GM23248 (cell line): ENCODE results near the gene KRR1. TPM values are rescaled to one million over a fixed set of nuclear protein-coding genes. Genes with fewer than 3 reads are reported as not detected.
A peak's percentile ranks its signal among the peaks of the same experiment; 100 is the strongest.

Source experiments
- DNase-seq: peaks from one replicate; pipeline ENCODE4 v3.0.0-alpha.2; 2015
- H2AFZ ChIP-seq: fragments of 200-600 bp; sonication (generic); 2 replicates; pipeline ENCODE4 v1.6.1; 2016; ENCODE audit warnings: antibody characterized with exemption
- H3F3A ChIP-seq: fragments of 200-600 bp; sonication (generic); 2 replicates; pipeline ENCODE4 v1.6.1; 2016; ENCODE audit warnings: mild to moderate bottlenecking, antibody characterized with exemption, mixed run types; ENCODE audit not compliant: insufficient read depth
- H3K27ac ChIP-seq: fragments of 200-600 bp; sonication (generic); 2 replicates; pipeline ENCODE4 v1.5.1; 2016; ENCODE audit warnings: mild to moderate bottlenecking
- H3K27me3 ChIP-seq: fragments of 200-600 bp; sonication (generic); replicated peaks from 2 replicates; pipeline ENCODE4 v1.6.1; 2016; ENCODE audit warnings: mild to moderate bottlenecking; ENCODE audit not compliant: insufficient read depth
- H3K36me3 ChIP-seq: fragments of 200-600 bp; sonication (generic); 2 replicates; pipeline ENCODE4 v1.6.1; 2016; ENCODE audit warnings: low read depth, mild to moderate bottlenecking
- H3K4me1 ChIP-seq: fragments of 200-600 bp; sonication (generic); 2 replicates; pipeline ENCODE4 v1.6.1; 2016; ENCODE audit warnings: mild to moderate bottlenecking; ENCODE audit not compliant: insufficient read depth
- H3K4me2 ChIP-seq: fragments of 200-600 bp; sonication (generic); one replicate; pipeline ENCODE4 v1.6.1; 2016; ENCODE audit warnings: mild to moderate bottlenecking; ENCODE audit not compliant: unreplicated experiment
- H3K4me3 ChIP-seq: fragments of 200-600 bp; sonication (generic); 2 replicates; pipeline ENCODE4 v1.5.1; 2016; ENCODE audit warnings: mild to moderate bottlenecking
- H3K79me2 ChIP-seq: fragments of 200-600 bp; sonication (generic); 2 replicates; pipeline ENCODE4 v1.6.1; 2016; ENCODE audit warnings: mild to moderate bottlenecking; ENCODE audit not compliant: insufficient read depth
- H3K9ac ChIP-seq: fragments of 200-600 bp; sonication (generic); 2 replicates; pipeline ENCODE4 v1.6.1; 2016; ENCODE audit warnings: mild to moderate bottlenecking
- H3K9me2 ChIP-seq: fragments of 200-600 bp; sonication (generic); 2 replicates; pipeline ENCODE4 v1.6.1; 2016; ENCODE audit warnings: mixed run types, mild to moderate bottlenecking, moderate library complexity; ENCODE audit not compliant: insufficient read depth
- H3K9me3 ChIP-seq: fragments of 200-600 bp; sonication (generic); one replicate; pipeline ENCODE4 v1.6.1; 2017; ENCODE audit warnings: low read depth
- H4K20me1 ChIP-seq: fragments of 200-600 bp; sonication (generic); 2 replicates; pipeline ENCODE4 v1.6.0; 2016; ENCODE audit not compliant: insufficient read depth
- EZH2 ChIP-seq: fragments of 200-600 bp; sonication (generic); IDR thresholded peaks from 2 replicates; pipeline ENCODE4 v1.6.1; 2018; ENCODE audit warnings: antibody characterized with exemption, mild to moderate bottlenecking; ENCODE audit not compliant: insufficient read depth, poor library complexity, severe bottlenecking
- EZH2phosphoT487 ChIP-seq: fragments of 200-600 bp; sonication (generic); IDR thresholded peaks from 2 replicates; pipeline ENCODE4 v1.6.1; 2018; ENCODE audit warnings: antibody characterized with exemption, moderate library complexity, mild to moderate bottlenecking, low read depth; ENCODE audit not compliant: insufficient read depth
- WGBS, 2 experiments: methylation state at CpG; one replicate each; pipeline ENCODE4 v1.1.6; 2015 to 2017; ENCODE audit warnings: low lambda C conversion rate in 2 of 2, low coverage in 1 of 2; ENCODE audit errors: missing lambda C conversion rate in 2 of 2; 5-methylcytosine and 5-hydroxymethylcytosine counted together
- in situ Hi-C: fragments of 300-500 bp; cut with MboI; formaldehyde crosslinking; loops from 2 replicates; pipeline ENCODE4 v1.15.0; 2020
- polyA plus RNA-seq: library from polyadenylated mRNA; unstranded; fragments of >200 nt; fragmentation: Nextera tagmentation; extraction: Ambion mirVana; gene quantifications from 2 replicates; pipeline ENCODE4 v1.2.1, GENCODE V29; 2016
- total RNA-seq: library from RNA; depleted of rRNA; stranded (reverse); fragments of >200 nt; shearing (Covaris generic); gene quantifications from 2 replicates; pipeline ENCODE4 v1.2.3, GENCODE V29; 2014; rRNA removed

The KRR1 gene
- total RNA-seq = 45.3 and 54.9 TPM in 2 replicates
- 35.1 and 37.4 TPM in 2 replicates for polyA plus RNA-seq

- Histone ChIP-seq H3K79me2 (peaks cover 50% of the 10 kb centered on the region), H3K27ac (peak within 1 kb of the TSS; percentile 67), H2AFZ (peak within 1 kb of the TSS; percentile 97), H3K4me3 (peak within 1 kb of the TSS; percentile 98), H3K9ac (peak within 1 kb of the TSS; percentile 95), H3F3A (peaks cover 29% of the 10 kb centered on the region), H3K27me3 (no peaks in the 10 kb centered on the region), H3K9me2 (no peaks in the 10 kb centered on the region), H3K9me3 (no peaks in the 10 kb centered on the region), H4K20me1 (no peaks in the 10 kb centered on the region), H3K4me1 (peaks cover 15% of the 10 kb centered on the region), H3K36me3 (0 out of 2 replicates have a peak, but pooled peaks cover 3% of the 10 kb centered on the region), H3K4me2 (peak within 1 kb of the TSS; percentile 100)
- 3% methylated on average over 47 of the region's 47 CpGs for WGBS, 2 experiments
- in situ Hi-C loops = no loop called here
- peak; percentile 99 for DNase-seq
- TF ChIP-seq EZH2 (no peak), EZH2phosphoT487 (no peak)
These were observed at the start of gene KRR1 for GRCh38 chr12:75511116-75512048. Gene KRR1 (minus strand): TSS chr12:75511609. CDS start chr12:75511597, 12 bp downstream.

- Histone ChIP-seq H3K9ac (no peak overlapping the region), H3K9me3 (no peaks in the 10 kb centered on the region), H3K4me2 (no peak overlapping the region), H3K9me2 (no peaks in the 10 kb centered on the region), H3K4me1 (peaks cover 17% of the 10 kb centered on the region), H3K79me2 (no peaks in the 10 kb centered on the region), H4K20me1 (no peaks in the 10 kb centered on the region), H3K36me3 (no peaks in the 10 kb centered on the region), H3K27ac (no peak overlapping the region), H3F3A (no peaks in the 10 kb centered on the region), H2AFZ (no peak overlapping the region), H3K4me3 (no peak overlapping the region), H3K27me3 (no peaks in the 10 kb centered on the region)
- 19% methylated on average over 2 of the region's 2 CpGs for WGBS, 2 experiments
- in situ Hi-C loops = no loop called here
- peak; percentile 42 for DNase-seq
- no peak for TF ChIP-seq EZH2phosphoT487
- TF ChIP-seq EZH2 = no peak
These were observed 48.8 kb upstream of the KRR1 start for GRCh38 chr12:75560167-75560566.

- no peak overlapping the region for H2AFZ ChIP-seq
- H3K79me2 ChIP-seq = no peaks in the 10 kb centered on the region
- no peaks in the 10 kb centered on the region for H4K20me1 ChIP-seq
- in situ Hi-C loops = no loop called here
- no peak for DNase-seq
- no peaks in the 10 kb centered on the region for H3K36me3 ChIP-seq
- H3K27me3 ChIP-seq = no peaks in the 10 kb centered on the region
- peaks cover 10% of the 10 kb centered on the region for H3F3A ChIP-seq
- H3K4me1 ChIP-seq = peaks cover 22% of the 10 kb centered on the region
- H3K4me3 ChIP-seq = no peak overlapping the region
- no peak overlapping the region for H3K4me2 ChIP-seq
- H3K27ac ChIP-seq = no peak overlapping the region
- no peak for TF ChIP-seq EZH2
- no peak for TF ChIP-seq EZH2phosphoT487
- WGBS, 2 experiments = 96 to 99% methylated on average over 3 of the region's 3 CpGs
- H3K9me2 ChIP-seq = no peaks in the 10 kb centered on the region
- no peaks in the 10 kb centered on the region for H3K9me3 ChIP-seq
- H3K9ac ChIP-seq = no peak overlapping the region
These were observed 46.9 kb upstream of the KRR1 start for GRCh38 chr12:75558287-75558686.

GRCh38 chr12:75556311-75556899 is 45.0 kb upstream of the KRR1 start:
- Histone ChIP-seq H3F3A (peaks cover 19% of the 10 kb centered on the region), H3K9me3 (no peaks in the 10 kb centered on the region), H3K27me3 (no peaks in the 10 kb centered on the region), H2AFZ (no peak overlapping the region), H3K9ac (no peak overlapping the region), H3K4me2 (no peak overlapping the region), H3K79me2 (no peaks in the 10 kb centered on the region), H4K20me1 (no peaks in the 10 kb centered on the region), H3K9me2 (no peaks in the 10 kb centered on the region), H3K36me3 (no peaks in the 10 kb centered on the region), H3K4me3 (no peak overlapping the region), H3K27ac (no peak overlapping the region), H3K4me1 (peaks cover 26% of the 10 kb centered on the region)
- 39 to 49% methylated on average over 3 of the region's 3 CpGs for WGBS, 2 experiments
- TF ChIP-seq EZH2phosphoT487 = no peak
- DNase-seq = no peak
- in situ Hi-C loops = no loop called here
